PFSK-1 (cell line): Measurements from ENCODE around the gene GRK2.

ENCODE experiments used
- POLR2AphosphoS5 ChIP-seq: IDR thresholded peaks from 2 replicates; pipeline ENCODE4 v1.6.1; 2012; ENCODE audit warnings: low read depth, mild to moderate bottlenecking, control low read depth, low read length, moderate library complexity
- REST ChIP-seq, 2 experiments: IDR thresholded peaks; 2 replicates each; pipeline versions ENCODE4 v1.6.1 to v1.8.0; 2011 to 2012; ENCODE audit warnings: low read depth in 2 of 2, low read length in 2 of 2, control low read depth in 1 of 2, inconsistent platforms in 1 of 2, mild to moderate bottlenecking in 1 of 2, moderate library complexity in 1 of 2; ENCODE audit not compliant: insufficient read depth in 1 of 2
- SIN3A ChIP-seq: IDR thresholded peaks from 2 replicates; pipeline ENCODE4 v1.6.1; 2012; ENCODE audit warnings: mild to moderate bottlenecking, low read length, moderate library complexity, borderline replicate concordance; ENCODE audit not compliant: insufficient read depth
- TAF1 ChIP-seq: IDR thresholded peaks from 2 replicates; pipeline ENCODE4 v1.6.1; 2012; ENCODE audit warnings: low read length, control low read depth, borderline replicate concordance; ENCODE audit not compliant: insufficient read depth

- no peak for TF ChIP-seq POLR2AphosphoS5
- no peak for TF ChIP-seq REST (IDR thresholded peaks at IDR 0.05; ENCODE audit: insufficient read depth in 1 of 2, low read depth in 2 of 2, low read length in 2 of 2)
- no peak for TF ChIP-seq TAF1
- no peak for TF ChIP-seq SIN3A
Observed at GRCh38 chr11:67233584-67234190, 32.6 kb upstream of the GRK2 start.
